Measurements from ENCODE around the gene ARHGAP26.

DNA sequence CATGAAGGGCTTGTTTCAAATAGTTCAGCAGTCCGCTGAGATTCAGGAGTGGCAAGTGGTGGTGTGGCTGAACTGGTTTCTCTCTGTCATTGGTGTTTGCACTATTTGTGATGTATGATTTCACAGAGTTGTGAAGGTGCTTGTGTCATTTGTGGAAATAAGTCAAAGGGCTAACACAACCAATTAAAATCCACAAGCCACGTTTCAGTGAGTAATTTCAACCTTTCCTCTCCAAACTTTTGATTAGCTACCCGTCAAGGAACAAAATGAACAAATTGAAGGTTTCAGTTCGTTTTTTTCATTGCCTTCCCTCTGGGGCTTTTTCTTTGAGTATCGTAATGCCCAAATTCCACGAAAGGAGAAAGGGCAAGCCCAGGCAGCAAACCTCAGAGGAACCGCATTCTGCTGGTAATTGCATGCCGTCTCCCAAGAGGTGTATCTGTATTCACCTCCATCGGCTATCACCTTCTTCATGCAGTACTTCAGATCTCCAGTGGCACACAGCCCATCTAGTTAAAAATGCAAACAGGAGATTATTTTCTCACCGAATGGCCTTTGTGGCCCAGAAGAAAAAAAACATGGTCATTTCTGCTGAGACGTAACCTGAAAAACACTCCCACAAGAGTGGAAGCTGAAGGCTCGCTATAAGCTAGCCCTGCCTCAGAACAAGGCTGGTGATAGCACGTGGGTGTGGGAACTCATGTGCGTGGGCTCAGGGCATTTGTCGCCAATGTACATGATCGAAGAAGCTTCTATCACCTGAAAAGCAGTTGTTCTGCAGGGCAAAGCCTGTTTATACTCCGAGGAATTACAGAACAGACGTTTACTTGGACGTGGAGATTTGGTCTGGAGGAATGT lies 436.2 kb downstream of the ARHGAP26 start:
- TF ChIP-seq SUZ12 (IDR thresholded peaks at IDR 0.05; ENCODE audit: extremely low read depth, insufficient read depth, insufficient read length) (no peak), YY1 (IDR thresholded peaks at IDR 0.05; ENCODE audit: insufficient read depth, insufficient read length) (no peak), ZNF274 (IDR thresholded peaks at IDR 0.05; ENCODE audit: low read depth, low read length) (no peak)

Data from NT2/D1 (cell line).